H9 (cell line): ENCODE results near the gene ACTN2. TPM values are rescaled to one million over a fixed set of nuclear protein-coding genes. Genes with fewer than 3 reads are reported as not detected.

Experiments
- DNase-seq: peaks from one replicate; pipeline ENCODE4 v3.0.0-alpha.2; 2017
- H2AFZ ChIP-seq: one replicate; pipeline ENCODE4 v1.6.1; 2013; ENCODE audit warnings: mild to moderate bottlenecking, low read length, control low read depth, moderate library complexity
- H2AK5ac ChIP-seq: 2 replicates; pipeline ENCODE4 v1.6.1; 2013; ENCODE audit warnings: low read length, control low read depth, mixed read lengths; ENCODE audit not compliant: insufficient read length
- H2BK120ac ChIP-seq: one replicate; pipeline ENCODE4 v1.6.1; 2013; ENCODE audit warnings: low read depth, mild to moderate bottlenecking, low read length, control low read depth, inconsistent platforms; ENCODE audit not compliant: poor library complexity, severe bottlenecking
- H2BK12ac ChIP-seq: 2 replicates; pipeline ENCODE4 v1.6.1; 2013; ENCODE audit warnings: low read length, control low read depth, mixed read lengths, low read depth; ENCODE audit not compliant: insufficient read length
- H2BK15ac ChIP-seq: 2 replicates; pipeline ENCODE4 v1.6.1; 2013; ENCODE audit warnings: low read depth, low read length, control low read depth
- H2BK20ac ChIP-seq: one replicate; pipeline ENCODE4 v1.6.1; 2013; ENCODE audit warnings: low read depth, mild to moderate bottlenecking, low read length, control low read depth, inconsistent platforms; ENCODE audit not compliant: poor library complexity, severe bottlenecking
- H2BK5ac ChIP-seq: 2 replicates; pipeline ENCODE4 v1.6.1; 2013; ENCODE audit warnings: low read length, control low read depth, mixed read lengths; ENCODE audit not compliant: insufficient read length
- H3K14ac ChIP-seq: 2 replicates; pipeline ENCODE4 v1.6.1; 2013; ENCODE audit warnings: low read length, control low read depth; ENCODE audit not compliant: insufficient read depth
- H3K18ac ChIP-seq: 2 replicates; pipeline ENCODE4 v1.6.1; 2013; ENCODE audit warnings: low read depth, mild to moderate bottlenecking, mixed read lengths, low read length, control low read depth; ENCODE audit not compliant: insufficient read length
- H3K23ac ChIP-seq: 2 replicates; pipeline ENCODE4 v1.6.1; 2013; ENCODE audit warnings: low read length, control low read depth, mixed read lengths, low read depth; ENCODE audit not compliant: insufficient read length
- H3K23me2 ChIP-seq: 2 replicates; pipeline ENCODE4 v1.6.1; 2013; ENCODE audit warnings: low read depth, mild to moderate bottlenecking, mixed read lengths, low read length, control low read depth; ENCODE audit not compliant: insufficient read length, poor library complexity, severe bottlenecking
- H3K27ac ChIP-seq: 2 replicates; pipeline ENCODE4 v1.5.1; 2013; ENCODE audit warnings: low read length, control low read depth, mixed read lengths, low read depth; ENCODE audit not compliant: insufficient read length
- H3K27me3 ChIP-seq: 2 replicates; pipeline ENCODE4 v1.6.1; 2013; ENCODE audit warnings: low read length, control low read depth, inconsistent platforms; ENCODE audit not compliant: insufficient read depth
- H3K4ac ChIP-seq: 2 replicates; pipeline ENCODE4 v1.6.1; 2013; ENCODE audit warnings: low read depth, mild to moderate bottlenecking, control low read depth, inconsistent platforms, low read length, moderate library complexity
- H3K4me1 ChIP-seq: 2 replicates; pipeline ENCODE4 v1.6.1; 2013; ENCODE audit warnings: low read length, control low read depth, inconsistent platforms; ENCODE audit not compliant: insufficient read depth
- H3K4me2 ChIP-seq: 2 replicates; pipeline ENCODE4 v1.6.1; 2013; ENCODE audit warnings: low read length, control low read depth, mixed read lengths; ENCODE audit not compliant: insufficient read length, insufficient read depth
- H3K56ac ChIP-seq: 2 replicates; pipeline ENCODE4 v1.6.1; 2013; ENCODE audit warnings: low read depth, mild to moderate bottlenecking, mixed read lengths, low read length, control low read depth; ENCODE audit not compliant: insufficient read length
- H3K79me1 ChIP-seq: 2 replicates; pipeline ENCODE4 v1.6.1; 2013; ENCODE audit warnings: low read depth, mild to moderate bottlenecking, moderate library complexity, low read length, control low read depth, inconsistent platforms; ENCODE audit not compliant: insufficient read depth, poor library complexity, severe bottlenecking
- H3K79me2 ChIP-seq: 2 replicates; pipeline ENCODE4 v1.6.1; 2013; ENCODE audit warnings: low read length, control low read depth, inconsistent platforms; ENCODE audit not compliant: insufficient read depth
- H3K9ac ChIP-seq: 2 replicates; pipeline ENCODE4 v1.6.1; 2013; ENCODE audit warnings: low read length, control low read depth, mixed read lengths; ENCODE audit not compliant: insufficient read length; ENCODE audit errors: extremely low read depth
- H3K9me3 ChIP-seq: one replicate; pipeline ENCODE4 v1.6.1; 2013; ENCODE audit warnings: low read depth, low read length, inconsistent platforms; ENCODE audit not compliant: control insufficient read depth
- H3T11ph ChIP-seq: one replicate; pipeline ENCODE4 v1.6.1; 2013; ENCODE audit warnings: mild to moderate bottlenecking, low read length, control low read depth, inconsistent platforms
- H4K20me1 ChIP-seq: one replicate; pipeline ENCODE4 v1.6.1; 2013; ENCODE audit not compliant: control insufficient read depth, insufficient read length, insufficient read depth
- H4K5ac ChIP-seq: 2 replicates; pipeline ENCODE4 v1.6.1; 2013; ENCODE audit warnings: low read depth, mild to moderate bottlenecking, mixed read lengths, low read length, control low read depth; ENCODE audit not compliant: insufficient read length
- H4K8ac ChIP-seq: replicated peaks from 2 replicates; pipeline ENCODE4 v1.6.1; 2013; ENCODE audit warnings: low read length, control low read depth, mixed read lengths, low read depth; ENCODE audit not compliant: insufficient read length
- H4K91ac ChIP-seq: 2 replicates; pipeline ENCODE4 v1.6.1; 2013; ENCODE audit warnings: low read depth, mild to moderate bottlenecking, moderate library complexity, mixed read lengths, low read length, control low read depth; ENCODE audit not compliant: insufficient read length
- H3K27ac Mint-ChIP-seq, 3 experiments: 2 replicates in 2 of 3; 3 replicates in 1 of 3; pipeline ENCODE4 v1.8.0; 2020 to 2021; ENCODE audit warnings: mixed read lengths in 3 of 3, mild to moderate bottlenecking in 1 of 3, moderate library complexity in 1 of 3
- H3K27me3 Mint-ChIP-seq: 2 replicates; pipeline ENCODE4 v1.8.0; 2021; ENCODE audit warnings: low read depth, mild to moderate bottlenecking, moderate library complexity, mixed read lengths
- H3K36me3 Mint-ChIP-seq, 3 experiments: 2 replicates in 2 of 3; 3 replicates in 1 of 3; pipeline ENCODE4 v1.8.0; 2020 to 2021; ENCODE audit warnings: low read depth in 3 of 3, mixed read lengths in 3 of 3; ENCODE audit not compliant: insufficient read depth in 1 of 3
- H3K4me1 Mint-ChIP-seq, 2 experiments: 2 replicates each; pipeline ENCODE4 v1.8.0; 2020; ENCODE audit warnings: mixed read lengths in 2 of 2
- H3K4me3 Mint-ChIP-seq, 2 experiments: 2 replicates in 1 of 2; 3 replicates in 1 of 2; pipeline ENCODE4 v1.8.0; 2020 to 2021; ENCODE audit warnings: mild to moderate bottlenecking in 2 of 2, mixed read lengths in 2 of 2, moderate library complexity in 1 of 2
- H3K9me3 Mint-ChIP-seq, 2 experiments: 2 replicates in 1 of 2; 3 replicates in 1 of 2; pipeline ENCODE4 v1.8.0; 2020; ENCODE audit warnings: mild to moderate bottlenecking in 2 of 2, mixed read lengths in 2 of 2, moderate library complexity in 1 of 2
- WGBS: extraction: QIAGEN DNeasy Blood & Tissue Kit; methylation state at CpG from one replicate; pipeline ENCODE4 v1.1.7; 2013; ENCODE audit warnings: missing lambda C conversion rate, low lambda C conversion rate, mixed read lengths; ENCODE audit not compliant: insufficient read length; ENCODE audit errors: extremely low coverage; 5-methylcytosine and 5-hydroxymethylcytosine counted together
- total RNA-seq: library from RNA; stranded (reverse); gene quantifications from 2 replicates; pipeline ENCODE4 v1.2.1, GENCODE V29; 2021
- TF ChIP-seq, protein P1 (sequence below): fragments of 200-600 bp; sonication (generic); conservative IDR thresholded peaks from 3 replicates; pipeline ENCODE4 v1.8.0; 2021; ENCODE audit warnings: antibody characterized with exemption, mild to moderate bottlenecking

Gene ACTN2
- total RNA-seq, 1 experiment from 2014 or later = 2.3 TPM

DNA sequence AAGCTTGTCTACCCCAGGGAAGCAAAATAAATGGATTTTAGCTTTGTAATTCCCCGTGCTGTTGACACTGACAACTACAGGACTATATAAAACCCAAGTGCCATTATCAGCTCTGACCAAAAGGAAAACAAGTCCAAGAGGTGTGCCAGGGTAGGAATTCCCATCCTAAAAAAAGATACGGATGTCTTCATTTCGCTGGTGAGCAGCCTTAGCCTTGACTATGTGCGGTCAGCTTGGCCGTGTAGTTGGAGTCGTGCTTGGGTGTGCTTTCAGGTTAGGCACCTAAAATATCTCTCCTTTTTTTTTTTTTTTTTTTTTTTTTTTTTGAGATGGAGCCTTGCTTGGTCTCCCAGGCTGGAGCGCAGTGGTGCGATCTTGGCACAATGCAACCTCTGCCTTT is 28.9 kb upstream of the ACTN2 start:
- H4K5ac ChIP-seq = no peak overlapping the region
- H3K27me3 Mint-ChIP-seq = peaks cover 3% of the 10 kb centered on the region; the same call in 1 of the 2 replicates
- H2BK120ac ChIP-seq = no peak overlapping the region
- H3K18ac ChIP-seq = no peak overlapping the region
- H3K4me2 ChIP-seq = no peak overlapping the region
- no peak for DNase-seq
- no peak overlapping the region for H4K8ac ChIP-seq
- no peaks in the 10 kb centered on the region for H4K20me1 ChIP-seq
- H3K4ac ChIP-seq = no peak overlapping the region
- no peaks in the 10 kb centered on the region for H3K4me1 ChIP-seq
- no peak overlapping the region for H2BK5ac ChIP-seq
- no peak overlapping the region for H4K91ac ChIP-seq
- no peaks in the 10 kb centered on the region for H3K9me3 Mint-ChIP-seq
- H3K56ac ChIP-seq = no peak overlapping the region
- peaks cover 7 to 8% of the 10 kb centered on the region in 2 experiments for H3K4me1 Mint-ChIP-seq
- H3K36me3 Mint-ChIP-seq = no peaks in the 10 kb centered on the region
- H3K27ac Mint-ChIP-seq = no peak overlapping the region
- TF ChIP-seq, protein P1, sequence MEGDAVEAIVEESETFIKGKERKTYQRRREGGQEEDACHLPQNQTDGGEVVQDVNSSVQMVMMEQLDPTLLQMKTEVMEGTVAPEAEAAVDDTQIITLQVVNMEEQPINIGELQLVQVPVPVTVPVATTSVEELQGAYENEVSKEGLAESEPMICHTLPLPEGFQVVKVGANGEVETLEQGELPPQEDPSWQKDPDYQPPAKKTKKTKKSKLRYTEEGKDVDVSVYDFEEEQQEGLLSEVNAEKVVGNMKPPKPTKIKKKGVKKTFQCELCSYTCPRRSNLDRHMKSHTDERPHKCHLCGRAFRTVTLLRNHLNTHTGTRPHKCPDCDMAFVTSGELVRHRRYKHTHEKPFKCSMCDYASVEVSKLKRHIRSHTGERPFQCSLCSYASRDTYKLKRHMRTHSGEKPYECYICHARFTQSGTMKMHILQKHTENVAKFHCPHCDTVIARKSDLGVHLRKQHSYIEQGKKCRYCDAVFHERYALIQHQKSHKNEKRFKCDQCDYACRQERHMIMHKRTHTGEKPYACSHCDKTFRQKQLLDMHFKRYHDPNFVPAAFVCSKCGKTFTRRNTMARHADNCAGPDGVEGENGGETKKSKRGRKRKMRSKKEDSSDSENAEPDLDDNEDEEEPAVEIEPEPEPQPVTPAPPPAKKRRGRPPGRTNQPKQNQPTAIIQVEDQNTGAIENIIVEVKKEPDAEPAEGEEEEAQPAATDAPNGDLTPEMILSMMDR = no peak
- H3K23me2 ChIP-seq = no peaks in the 10 kb centered on the region
- no peaks in the 10 kb centered on the region for H3K79me2 ChIP-seq
- H3K4me3 Mint-ChIP-seq = no peak overlapping the region
- H2AK5ac ChIP-seq = no peak overlapping the region
- H3K9me3 ChIP-seq = no peaks in the 10 kb centered on the region
- no peak overlapping the region for H2BK12ac ChIP-seq
- H3K27me3 ChIP-seq = no peaks in the 10 kb centered on the region
- no peak overlapping the region for H3K9ac ChIP-seq
- H2BK15ac ChIP-seq = no peak overlapping the region
- H3T11ph ChIP-seq = no peak overlapping the region
- H3K79me1 ChIP-seq = no peaks in the 10 kb centered on the region
- H3K27ac ChIP-seq = no peak overlapping the region
- no peak overlapping the region for H2BK20ac ChIP-seq
- no peak overlapping the region for H3K14ac ChIP-seq
- H2AFZ ChIP-seq = no peak overlapping the region
- H3K23ac ChIP-seq = no peak overlapping the region
- no CpG with 5 or more reads among the region's 8 CpGs for WGBS
